Keratinocyte (primary cell): Measurements from ENCODE around the gene ACAT2. TPM values are rescaled to one million over a fixed set of nuclear protein-coding genes. Genes with fewer than 3 reads are reported as not detected.

Experiments
- DNase-seq: peaks from one replicate; pipeline ENCODE4 v3.0.0-alpha.2; 2011; ENCODE audit warnings: low read depth, missing footprints, low spot score
- FAIRE-seq: peaks from 2 replicates; lab custom pipeline; 2011; peaks lifted over from hg19 to GRCh38; lab: Jason Lieb, UNC
- H2AFZ ChIP-seq: 2 replicates; pipeline ENCODE4 v1.6.0; 2012; ENCODE audit warnings: low read length, control low read depth, inconsistent platforms; ENCODE audit not compliant: control insufficient read depth
- H3K27ac ChIP-seq: 2 replicates; pipeline ENCODE4 v1.5.1; 2011; ENCODE audit warnings: low read length; ENCODE audit not compliant: control insufficient read depth, insufficient read depth
- H3K27me3 ChIP-seq: 3 replicates; pipeline ENCODE4 v1.6.0; 2011; ENCODE audit warnings: low read length; ENCODE audit not compliant: control insufficient read depth, insufficient read depth; ENCODE audit errors: extremely low read depth
- H3K36me3 ChIP-seq, 2 experiments: 2 replicates in 1 of 2; 3 replicates in 1 of 2; pipeline ENCODE4 v1.5.1; 2011; ENCODE audit warnings: low read length in 2 of 2, mild to moderate bottlenecking in 1 of 2; ENCODE audit not compliant: control insufficient read depth in 2 of 2, insufficient read depth in 2 of 2; ENCODE audit errors: extremely low read depth in 1 of 2
- H3K4me1 ChIP-seq: 3 replicates; pipeline ENCODE4 v1.5.1; 2011; ENCODE audit warnings: low read length; ENCODE audit not compliant: control insufficient read depth, insufficient read depth; ENCODE audit errors: extremely low read depth
- H3K4me2 ChIP-seq: 3 replicates; pipeline ENCODE4 v1.6.0; 2011; ENCODE audit warnings: low read depth, low read length; ENCODE audit not compliant: control insufficient read depth, insufficient read depth; ENCODE audit errors: extremely low read depth
- H3K4me3 ChIP-seq, 3 experiments: fragments of 200-600 bp in 1 of 3; sonication (generic) in 1 of 3; 2 replicates in 2 of 3; 3 replicates in 1 of 3; pipeline ENCODE4 v1.5.1; 2011 to 2016; ENCODE audit warnings: low read length in 3 of 3, mild to moderate bottlenecking in 3 of 3, control low read depth in 2 of 3, inconsistent platforms in 1 of 3, low read depth in 1 of 3, mixed read lengths in 1 of 3, mixed run types in 1 of 3, moderate library complexity in 1 of 3; ENCODE audit not compliant: control insufficient read depth in 2 of 3, insufficient read depth in 2 of 3; ENCODE audit errors: extremely low read depth in 1 of 3
- H3K79me2 ChIP-seq: 2 replicates; pipeline ENCODE4 v1.6.0; 2012; ENCODE audit warnings: low read length; ENCODE audit not compliant: control insufficient read depth, insufficient read depth
- H3K9ac ChIP-seq: 3 replicates; pipeline ENCODE4 v1.6.0; 2011; ENCODE audit warnings: low read length; ENCODE audit not compliant: control insufficient read depth, insufficient read depth; ENCODE audit errors: extremely low read depth
- H3K9me1 ChIP-seq: 3 replicates; pipeline ENCODE4 v1.6.0; 2011; ENCODE audit warnings: low read length; ENCODE audit not compliant: control insufficient read depth, insufficient read depth; ENCODE audit errors: extremely low read depth
- H3K9me3 ChIP-seq: 2 replicates; pipeline ENCODE4 v1.5.1; 2012; ENCODE audit warnings: low read depth, low read length; ENCODE audit not compliant: control insufficient read depth
- H4K20me1 ChIP-seq: 3 replicates; pipeline ENCODE4 v1.6.0; 2011; ENCODE audit warnings: low read length; ENCODE audit not compliant: control insufficient read depth, insufficient read depth; ENCODE audit errors: extremely low read depth
- EZH2 ChIP-seq: IDR thresholded peaks from one replicate; pipeline ENCODE4 v1.6.1; 2012; ENCODE audit warnings: inconsistent platforms, mild to moderate bottlenecking, low read length, moderate library complexity
- dilution Hi-C: fragments of 300-500 bp; cut with MboI; formaldehyde crosslinking; loops from one replicate; pipeline ENCODE4 v1.7.0; 2020; ENCODE audit warnings: low sequenced_read_pairs; ENCODE audit not compliant: extremely low pct_ligation_motif_present
- polyA plus RNA-seq, 5 experiments: library from polyadenylated mRNA; depleted of rRNA in 3 of 5; stranded (reverse) in 3 of 5; stranded (forward) in 1 of 5; unstranded in 1 of 5; fragments of >200 nt; gene quantifications; 1 replicate in 1 of 5; 2 replicates in 3 of 5; 3 replicates in 1 of 5; pipeline versions ENCODE4 v1.2.1 to v1.2.3, GENCODE V29; 2011 to 2012; ENCODE audit warnings: missing spikeins in 2 of 5, low read depth in 1 of 5, low replicate concordance in 1 of 5
- TF ChIP-seq, protein P1 (sequence below), 3 experiments: IDR thresholded peaks in 1 of 3; conservative IDR thresholded peaks in 1 of 3; optimal IDR thresholded peaks in 1 of 3; 2 replicates in 2 of 3; 3 replicates in 1 of 3; pipeline versions ENCODE3 to v1.5.1; 2011; ENCODE audit warnings: low read length in 3 of 3, mild to moderate bottlenecking in 3 of 3, moderate library complexity in 2 of 3, control low read depth in 1 of 3, inconsistent platforms in 1 of 3; ENCODE audit not compliant: insufficient read depth in 2 of 3; ENCODE audit errors: extremely low read depth in 1 of 3

ACAT2 gene
- polyA plus RNA-seq, 1 donor (not counting 4 experiments of a cell fraction or from before 2014, with no cell fraction given) = 205 TPM

- Histone ChIP-seq H3K9ac (no peak overlapping the region), H4K20me1 (no peaks in the 10 kb centered on the region), H3K27me3 (no peaks in the 10 kb centered on the region), H3K36me3 (no peaks in the 10 kb centered on the region), H3K27ac (no peak overlapping the region), H3K79me2 (no peaks in the 10 kb centered on the region), H2AFZ (no peak overlapping the region), H3K4me3 (no peak overlapping the region), H3K9me3 (no peaks in the 10 kb centered on the region), H3K4me2 (no peak overlapping the region), H3K9me1 (no peaks in the 10 kb centered on the region), H3K4me1 (peaks cover 7% of the 10 kb centered on the region)
- FAIRE-seq = no peak
- DNase-seq = no peak
- no peak for TF ChIP-seq EZH2
- TF ChIP-seq, protein P1, sequence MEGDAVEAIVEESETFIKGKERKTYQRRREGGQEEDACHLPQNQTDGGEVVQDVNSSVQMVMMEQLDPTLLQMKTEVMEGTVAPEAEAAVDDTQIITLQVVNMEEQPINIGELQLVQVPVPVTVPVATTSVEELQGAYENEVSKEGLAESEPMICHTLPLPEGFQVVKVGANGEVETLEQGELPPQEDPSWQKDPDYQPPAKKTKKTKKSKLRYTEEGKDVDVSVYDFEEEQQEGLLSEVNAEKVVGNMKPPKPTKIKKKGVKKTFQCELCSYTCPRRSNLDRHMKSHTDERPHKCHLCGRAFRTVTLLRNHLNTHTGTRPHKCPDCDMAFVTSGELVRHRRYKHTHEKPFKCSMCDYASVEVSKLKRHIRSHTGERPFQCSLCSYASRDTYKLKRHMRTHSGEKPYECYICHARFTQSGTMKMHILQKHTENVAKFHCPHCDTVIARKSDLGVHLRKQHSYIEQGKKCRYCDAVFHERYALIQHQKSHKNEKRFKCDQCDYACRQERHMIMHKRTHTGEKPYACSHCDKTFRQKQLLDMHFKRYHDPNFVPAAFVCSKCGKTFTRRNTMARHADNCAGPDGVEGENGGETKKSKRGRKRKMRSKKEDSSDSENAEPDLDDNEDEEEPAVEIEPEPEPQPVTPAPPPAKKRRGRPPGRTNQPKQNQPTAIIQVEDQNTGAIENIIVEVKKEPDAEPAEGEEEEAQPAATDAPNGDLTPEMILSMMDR (optimal IDR thresholded peaks at IDR 0.05 in 1 of 3, IDR thresholded peaks at IDR 0.05 in 1 of 3, conservative IDR thresholded peaks at IDR 0.05 in 1 of 3; ENCODE audit: extremely low read depth in 1 of 3, insufficient read depth in 2 of 3, low read length in 3 of 3) = no peak
- dilution Hi-C loops = no loop called here
Observed at GRCh38 chr6:159805440-159806020, 43.7 kb downstream of the ACAT2 start.

- no peak for FAIRE-seq
Observed at GRCh38 chr6:159806021-159806458, 44.2 kb downstream of the ACAT2 start.

More at GRCh38 chr6:159806021-159806458, 44.2 kb downstream of the ACAT2 start:
- Histone ChIP-seq H3K79me2 (no peaks in the 10 kb centered on the region), H3K9ac (no peak overlapping the region), H4K20me1 (no peaks in the 10 kb centered on the region), H3K4me1 (peaks cover 7% of the 10 kb centered on the region), H3K27ac (no peak overlapping the region), H3K9me3 (no peaks in the 10 kb centered on the region), H2AFZ (no peak overlapping the region), H3K27me3 (no peaks in the 10 kb centered on the region), H3K9me1 (no peaks in the 10 kb centered on the region), H3K4me3 (no peak overlapping the region), H3K36me3 (no peaks in the 10 kb centered on the region), H3K4me2 (no peak overlapping the region)
- dilution Hi-C loops = no loop called here
- TF ChIP-seq, protein P1 (optimal IDR thresholded peaks at IDR 0.05 in 1 of 3, IDR thresholded peaks at IDR 0.05 in 1 of 3, conservative IDR thresholded peaks at IDR 0.05 in 1 of 3; ENCODE audit: extremely low read depth in 1 of 3, insufficient read depth in 2 of 3, low read length in 3 of 3) = no peak
- TF ChIP-seq EZH2 = no peak
- DNase-seq = no peak
